Stimulated activated CD8-positive, alpha-beta memory T cell treated with anti-CD3 and anti-CD28 coated beads, Interleukin-2, amount 100 ng/mL, for 48 hours (primary cell): ENCODE results near the gene FSIP1.

Experiments used
- DNase-seq, 2 donors: peaks; one replicate each; pipeline ENCODE4 v3.0.0-alpha.2; 2020; ENCODE audit warnings: low read depth in 2 of 2

Gene FSIP1

DNA sequence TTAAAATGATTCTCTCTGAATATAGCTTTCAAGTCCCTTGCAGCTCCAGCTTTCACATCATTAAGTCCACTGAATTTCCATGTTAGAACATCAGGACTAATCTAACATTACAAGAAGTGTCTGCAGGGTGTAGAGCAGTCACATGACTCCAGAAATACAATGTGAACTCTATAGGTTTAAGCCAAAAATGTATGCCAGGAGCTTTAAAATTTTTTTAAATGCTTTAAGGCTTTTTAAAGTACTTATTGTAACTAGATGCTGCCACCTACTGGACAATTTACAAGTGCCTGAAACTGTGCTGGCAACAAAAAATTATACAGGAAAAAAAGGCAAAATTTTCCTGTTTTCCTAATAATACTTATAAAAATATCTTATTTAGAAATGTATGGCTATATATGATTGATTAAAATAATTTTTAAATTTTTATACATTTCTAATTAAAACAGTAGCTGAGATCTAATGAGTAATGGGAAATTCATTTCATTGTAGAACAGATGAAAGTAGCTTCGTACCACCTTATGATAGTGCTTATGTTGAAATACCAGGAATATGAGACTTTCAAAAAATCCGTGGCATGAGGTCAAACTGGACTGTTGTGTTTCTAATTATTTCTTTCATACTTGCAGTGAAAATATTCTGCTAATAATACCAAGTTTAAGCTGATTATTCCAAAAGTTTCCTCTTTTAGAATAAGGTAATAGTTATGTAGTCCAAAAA is 25.7 kb downstream of the FSIP1 start:
- DNase-seq, result no peak

DNA sequence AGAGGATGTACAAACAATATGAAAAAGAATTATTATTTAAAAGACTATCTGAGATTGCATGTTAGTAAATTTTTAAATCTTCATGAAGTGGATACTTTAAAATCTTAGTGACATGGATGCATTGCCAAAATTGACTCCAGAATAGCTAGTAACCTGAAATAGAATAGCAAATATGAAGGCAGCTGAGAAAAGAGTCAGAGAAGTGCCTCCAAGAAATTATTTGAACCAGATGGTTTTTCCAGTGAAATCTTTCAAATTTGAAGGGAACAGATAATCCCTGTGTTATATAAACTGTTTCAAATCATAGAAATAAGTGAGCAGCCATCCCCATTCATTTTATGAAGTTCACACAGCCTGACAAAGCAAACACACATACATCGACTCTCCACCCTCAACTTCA is 29.6 kb downstream of the FSIP1 start:
- DNase-seq, result no peak

DNA sequence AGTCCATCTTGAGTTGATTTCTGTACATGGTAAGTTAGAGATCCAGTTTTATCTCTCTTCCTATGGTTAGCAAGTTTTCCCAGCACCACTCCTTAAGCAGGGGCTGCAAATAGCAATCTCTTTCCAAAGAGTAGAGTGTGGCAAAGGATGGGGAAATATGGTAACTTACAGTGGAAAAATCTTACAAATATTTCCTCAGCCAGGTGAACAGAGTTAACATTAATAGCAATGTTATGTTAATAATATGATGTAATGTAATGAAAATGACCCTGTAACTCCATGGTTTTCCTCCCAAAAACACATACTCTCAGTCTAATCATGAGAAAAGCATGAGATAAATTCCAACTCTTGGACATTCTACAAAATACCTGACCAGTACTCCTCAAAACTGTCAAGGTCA is 30.4 kb downstream of the FSIP1 start:
- no peak for DNase-seq

DNA sequence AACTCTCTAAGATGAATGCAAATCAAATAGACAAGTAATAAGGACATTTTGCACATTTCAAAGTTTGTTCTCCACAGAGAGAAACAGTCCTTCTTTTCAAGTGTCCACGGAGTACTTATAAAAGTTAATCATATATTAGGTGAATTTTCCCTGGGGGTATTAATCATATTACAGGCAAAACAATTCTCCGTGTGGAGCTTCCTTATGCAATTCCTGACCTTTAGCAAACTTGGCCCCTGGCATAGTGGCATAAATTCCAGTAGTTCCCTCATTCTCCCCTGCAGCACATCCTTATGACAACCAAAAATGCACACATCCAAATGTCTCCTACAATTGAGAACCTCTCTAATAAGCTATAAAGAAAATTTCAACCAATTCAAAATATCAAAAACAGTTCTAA is 34.4 kb downstream of the FSIP1 start:
- no peak for DNase-seq

DNA sequence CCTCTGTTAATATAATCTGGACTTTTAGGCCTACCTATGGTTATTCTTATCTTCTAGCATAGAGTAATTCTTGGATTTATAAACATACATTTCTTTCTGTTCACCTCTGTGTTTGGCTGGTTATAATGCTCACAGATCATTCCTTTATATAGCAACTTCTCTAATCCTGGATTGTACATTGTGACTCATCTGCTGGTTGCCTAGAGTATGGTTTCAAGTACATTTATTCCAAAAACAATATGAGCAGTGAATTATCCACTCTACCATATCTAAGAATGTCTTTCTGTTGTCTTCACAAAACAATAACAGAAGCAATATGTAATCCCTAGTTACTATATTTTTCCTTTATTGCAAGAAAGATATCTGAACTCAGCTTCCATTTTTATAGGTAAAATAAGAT is 35.3 kb downstream of the FSIP1 start:
- no peak for DNase-seq

DNA sequence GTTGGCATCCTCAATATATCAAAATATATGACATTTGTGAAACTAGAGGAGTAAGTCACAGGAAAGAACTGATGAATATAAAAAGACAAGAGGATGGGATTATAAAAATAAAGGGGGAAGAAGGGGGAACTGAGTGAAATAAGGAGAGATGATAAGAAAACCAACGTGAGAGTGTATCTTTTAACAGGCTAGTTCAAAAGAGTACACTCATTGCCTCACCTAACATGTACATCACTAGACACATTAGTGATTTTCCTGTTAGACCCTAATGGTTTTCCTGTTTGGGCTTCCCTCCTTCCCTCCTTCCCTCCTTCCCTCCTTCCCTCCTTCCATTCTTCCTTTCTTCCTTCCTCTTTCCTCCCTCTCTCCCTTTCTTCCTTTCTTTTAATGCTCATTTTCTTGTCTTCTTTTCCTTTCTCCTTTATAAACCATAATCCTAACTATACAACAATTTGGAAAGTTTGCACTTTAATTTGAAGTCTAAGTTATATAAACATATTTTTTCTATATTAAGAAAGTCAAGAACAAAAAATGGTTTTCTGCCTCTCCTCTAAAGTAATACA is 35.8 kb downstream of the FSIP1 start:
- DNase-seq, result no peak

DNA sequence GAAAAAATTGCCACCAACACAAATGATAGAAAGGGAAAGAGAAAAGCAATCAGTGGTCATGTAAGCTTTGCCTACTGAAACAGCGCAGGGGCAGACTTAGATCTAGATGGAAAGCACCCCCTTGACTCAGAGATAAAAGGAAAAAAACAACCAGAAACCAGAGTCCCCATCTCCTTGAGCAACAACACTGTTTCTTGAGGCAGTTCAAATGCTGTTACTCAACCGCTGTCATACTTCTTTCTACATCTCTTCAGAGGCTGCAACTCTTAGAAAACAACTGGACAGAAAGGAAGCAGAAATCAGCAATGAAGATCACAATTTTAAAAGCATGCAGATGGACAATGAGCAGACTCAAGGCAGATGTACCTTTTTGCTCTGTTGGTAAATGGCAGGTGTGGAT is 36.5 kb downstream of the FSIP1 start:
- no peak for DNase-seq

DNA sequence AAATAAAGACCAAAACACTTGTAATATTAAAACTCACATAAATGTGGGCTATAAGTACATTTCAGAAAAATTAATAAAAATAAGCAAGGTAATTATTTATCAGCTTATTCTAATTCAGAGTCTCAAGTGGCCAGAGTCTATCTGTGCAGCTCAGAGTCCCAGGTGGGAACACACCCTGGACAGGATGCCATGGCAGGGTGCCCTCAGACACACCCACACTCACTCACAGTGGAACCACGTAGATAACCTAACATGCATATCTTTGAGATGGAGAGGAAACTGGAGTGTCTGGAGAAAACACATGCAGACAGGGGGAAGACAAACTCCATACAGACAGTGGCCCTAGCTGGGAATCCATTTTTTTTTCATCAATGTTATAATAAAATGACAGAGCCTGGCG is 37.2 kb downstream of the FSIP1 start:
- DNase-seq, result no peak

DNA sequence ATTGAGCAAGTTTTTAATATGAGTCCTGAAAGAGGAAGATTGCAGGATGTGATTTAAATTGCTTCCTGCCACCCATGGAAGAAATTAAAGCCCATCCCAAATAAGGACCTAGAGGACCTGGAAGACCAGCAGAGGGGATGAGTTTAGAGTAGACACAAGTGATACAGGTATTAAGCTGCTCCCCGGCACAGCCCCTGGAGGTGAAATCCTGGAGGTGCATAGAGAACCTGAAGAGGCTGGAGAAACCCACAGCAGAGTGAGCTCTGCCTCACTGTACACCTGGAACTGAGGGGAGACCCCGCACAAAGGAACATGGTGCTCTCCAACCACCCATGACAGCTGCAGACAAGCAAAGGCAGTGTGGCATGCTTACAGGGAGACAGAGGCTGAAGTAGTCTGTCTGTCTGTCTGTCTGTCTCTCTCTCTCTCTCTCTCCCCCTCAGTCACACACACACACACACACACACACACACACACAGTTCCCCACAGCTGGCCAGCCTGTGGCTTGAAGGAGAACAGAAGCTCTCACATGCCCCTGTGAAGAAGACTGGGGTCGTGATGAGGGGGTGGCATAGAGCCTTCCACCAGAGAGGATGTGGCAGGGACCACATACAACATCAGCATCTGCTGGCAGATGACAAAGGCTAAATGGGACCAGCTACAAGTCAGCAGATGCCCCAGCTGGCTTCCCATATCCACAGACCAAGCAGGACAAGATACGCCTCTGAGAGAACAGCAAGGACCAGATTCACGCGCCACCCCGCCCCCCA is 38.1 kb downstream of the FSIP1 start:
- DNase-seq, result no peak

DNA sequence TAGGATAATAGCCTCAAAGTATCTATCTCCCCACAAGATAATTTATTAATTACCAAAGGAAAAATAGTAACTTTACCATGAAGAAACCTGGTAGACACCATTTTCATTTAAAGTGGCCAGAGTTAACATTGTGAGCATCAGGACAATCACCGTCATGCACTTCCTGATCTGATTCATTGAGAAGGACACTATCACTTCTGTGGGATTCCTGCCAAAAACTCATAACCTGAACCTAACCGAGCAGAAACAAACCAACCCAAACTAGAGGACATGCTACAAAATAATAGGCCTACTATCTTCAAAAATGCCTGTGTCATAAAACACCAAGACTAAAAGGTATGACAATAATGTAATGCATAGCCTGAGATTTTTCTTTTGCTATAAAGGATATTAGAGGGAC is 39.0 kb downstream of the FSIP1 start:
- DNase-seq, result no peak

DNA sequence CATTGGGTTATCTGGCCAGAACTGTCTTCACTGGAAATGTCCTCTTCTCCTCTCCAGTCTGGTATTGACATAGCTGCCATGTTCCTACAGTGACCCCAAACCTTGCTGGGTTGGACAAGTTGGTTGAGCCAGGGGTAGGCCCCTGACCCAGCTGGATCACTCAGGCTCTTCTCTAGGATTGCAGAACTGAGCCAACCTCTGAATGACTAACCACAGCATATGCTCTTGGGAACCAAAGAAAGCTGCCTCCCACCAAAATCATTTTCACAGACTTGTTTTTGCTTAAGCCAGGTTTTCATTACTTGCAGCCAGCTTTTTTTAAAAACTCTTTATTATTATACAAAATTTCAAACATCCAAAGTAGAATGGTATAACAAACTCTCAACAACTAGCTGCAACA is 41.4 kb downstream of the FSIP1 start:
- DNase-seq, result no peak

DNA sequence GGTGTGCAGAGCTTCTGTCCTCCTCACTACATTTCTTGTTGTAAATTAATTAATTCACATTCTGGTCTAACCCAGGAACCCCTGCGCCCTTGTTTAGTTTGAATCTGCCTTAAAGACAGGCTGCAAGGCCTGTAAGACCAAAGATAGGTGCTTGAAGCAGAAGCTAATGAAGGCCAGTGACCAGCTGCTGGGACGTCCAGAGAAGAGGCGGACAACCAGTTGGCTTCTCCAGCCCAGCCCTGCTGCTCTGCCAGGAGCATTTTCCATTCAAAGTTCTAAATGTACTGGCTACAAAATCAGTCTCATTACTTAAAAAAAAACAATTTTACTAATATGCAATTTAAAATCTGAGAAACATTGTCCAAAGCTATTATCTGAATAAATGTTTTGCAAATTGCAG is 43.6 kb downstream of the FSIP1 start:
- DNase-seq, result no peak

DNA sequence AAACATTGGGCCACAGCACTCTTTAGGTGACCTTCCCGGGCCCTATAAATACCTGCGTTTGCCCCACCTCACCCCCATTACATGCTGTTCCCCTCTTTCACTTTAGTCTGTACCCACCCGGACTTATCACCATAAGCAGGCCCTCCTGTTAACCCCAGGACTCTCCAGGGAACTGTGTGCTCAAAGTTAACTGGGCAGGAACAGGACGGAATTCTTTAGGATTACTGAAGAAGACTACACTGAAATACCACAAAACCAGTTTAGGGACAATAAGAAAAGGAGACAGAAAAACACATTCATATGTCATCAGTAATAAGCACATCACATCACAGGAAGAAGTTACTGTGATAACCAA is 45.5 kb downstream of the FSIP1 start:
- no peak for DNase-seq

DNA sequence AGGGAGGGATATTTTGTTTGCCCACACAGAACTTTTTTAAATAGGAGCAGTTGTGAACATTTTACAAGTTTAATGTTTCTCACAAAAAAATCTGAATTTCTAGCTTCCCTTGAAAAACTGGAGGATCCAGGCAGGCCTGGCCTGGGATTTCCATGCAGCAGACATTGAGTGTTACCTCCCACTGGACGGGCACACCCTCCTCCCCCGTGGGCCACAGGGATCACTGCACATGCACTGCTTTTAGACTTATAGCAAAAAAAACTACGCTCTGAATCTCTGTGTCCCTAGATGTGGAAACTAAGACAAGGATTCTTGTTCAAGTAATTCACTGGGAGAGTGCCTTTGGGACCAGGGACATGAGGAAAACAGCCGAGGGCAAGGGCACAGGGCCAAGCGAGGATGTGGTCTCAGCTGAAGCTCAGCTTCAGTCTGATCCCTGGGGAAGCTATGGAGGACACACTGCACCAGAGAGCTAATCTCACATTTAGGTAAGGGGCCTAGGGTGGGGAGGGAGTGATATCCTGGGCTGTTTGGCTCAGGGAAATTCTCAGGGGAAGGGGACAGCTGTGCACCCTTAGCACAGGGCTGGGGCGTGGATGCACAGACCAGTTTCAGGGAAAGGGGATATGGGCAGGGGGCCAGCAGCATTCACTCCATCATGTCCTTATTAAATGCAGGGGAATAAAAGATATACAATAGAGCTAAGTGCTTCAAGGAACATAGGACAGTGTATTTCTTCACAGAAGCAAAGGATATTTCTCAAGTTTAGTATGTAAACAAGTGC is 46.0 kb downstream of the FSIP1 start:
- DNase-seq, result no peak

DNA sequence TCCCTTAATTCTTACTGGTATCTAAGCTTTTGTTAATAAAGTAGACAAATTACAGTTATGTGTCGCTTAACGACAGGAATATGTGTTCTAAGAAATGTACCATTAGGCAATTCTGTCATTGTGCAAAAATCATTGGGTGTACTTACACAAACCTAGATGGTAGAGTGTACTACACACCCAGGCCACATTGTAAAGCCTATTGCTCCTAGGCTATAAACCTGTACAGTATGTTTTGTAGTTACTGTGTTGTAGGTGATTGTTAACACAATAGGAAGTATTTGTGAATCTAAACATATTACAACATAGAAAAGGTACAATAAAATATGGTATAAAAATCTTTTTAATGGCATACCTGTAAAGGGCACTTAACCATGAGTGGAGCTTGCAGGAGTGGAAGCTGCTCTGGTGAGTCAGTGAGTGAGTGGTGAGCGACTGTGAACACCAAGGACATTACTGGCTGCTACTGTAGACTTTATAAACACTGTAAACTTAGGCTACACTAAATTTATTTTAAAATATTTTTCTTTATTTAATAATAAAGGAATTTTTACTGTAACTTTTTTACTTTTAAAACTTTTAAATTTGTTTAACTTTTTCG is 47.4 kb downstream of the FSIP1 start:
- no peak for DNase-seq

DNA sequence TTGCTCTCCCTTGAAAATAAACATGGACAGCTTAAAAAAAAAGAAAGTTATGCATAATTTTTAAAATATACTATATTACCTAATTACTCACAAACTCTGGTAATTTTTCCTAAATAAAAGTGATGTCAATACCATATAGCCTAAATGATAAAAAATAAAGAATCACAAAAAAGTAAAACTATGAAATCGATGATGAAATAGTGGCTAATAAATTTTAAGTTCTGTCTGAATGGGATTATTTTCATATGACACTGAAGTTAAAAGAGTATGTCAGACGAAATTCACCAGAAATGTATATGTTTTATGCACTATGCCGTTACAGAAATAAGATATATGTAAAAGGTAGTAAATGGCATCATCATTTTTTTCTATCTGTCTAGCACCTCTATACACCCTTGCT is 51.4 kb downstream of the FSIP1 start:
- DNase-seq, result no peak

DNA sequence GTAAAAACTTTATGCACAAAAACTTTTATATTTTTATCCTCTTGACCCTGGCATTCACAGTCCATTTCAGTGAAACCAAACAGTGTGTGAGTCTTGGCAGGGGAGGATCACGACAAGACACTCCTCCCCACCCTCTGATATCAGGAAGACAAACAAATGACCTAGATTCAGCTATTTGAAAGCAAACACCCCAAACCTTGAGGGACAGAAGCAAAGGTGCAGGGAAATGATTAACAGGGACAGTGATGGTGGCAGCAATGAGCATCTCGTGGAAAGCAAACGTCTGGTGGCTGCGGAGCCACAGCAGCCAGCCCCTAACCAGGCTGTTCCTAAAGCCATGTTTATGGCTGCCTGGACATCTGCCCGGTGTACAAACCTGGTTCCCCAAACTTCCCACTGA is 52.1 kb downstream of the FSIP1 start:
- DNase-seq, result no peak

DNA sequence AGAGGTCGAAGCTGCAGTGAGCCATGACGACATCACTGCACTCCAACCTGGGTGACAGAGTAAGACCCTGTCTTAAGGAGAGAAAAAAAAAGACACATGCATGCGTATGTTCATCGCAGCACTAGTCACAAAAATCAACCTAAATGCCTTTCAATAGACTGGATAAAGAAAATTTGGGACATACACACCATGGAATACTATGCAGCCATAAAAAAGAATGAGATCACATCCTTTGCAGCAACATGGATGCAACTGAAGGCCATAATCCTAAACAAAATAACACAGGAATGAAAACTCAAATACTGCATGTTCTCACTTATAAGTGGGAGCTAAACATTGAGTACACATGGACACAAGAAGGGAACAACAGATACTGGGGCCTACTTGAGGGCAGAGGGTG is 53.1 kb downstream of the FSIP1 start:
- DNase-seq, result no peak

DNA sequence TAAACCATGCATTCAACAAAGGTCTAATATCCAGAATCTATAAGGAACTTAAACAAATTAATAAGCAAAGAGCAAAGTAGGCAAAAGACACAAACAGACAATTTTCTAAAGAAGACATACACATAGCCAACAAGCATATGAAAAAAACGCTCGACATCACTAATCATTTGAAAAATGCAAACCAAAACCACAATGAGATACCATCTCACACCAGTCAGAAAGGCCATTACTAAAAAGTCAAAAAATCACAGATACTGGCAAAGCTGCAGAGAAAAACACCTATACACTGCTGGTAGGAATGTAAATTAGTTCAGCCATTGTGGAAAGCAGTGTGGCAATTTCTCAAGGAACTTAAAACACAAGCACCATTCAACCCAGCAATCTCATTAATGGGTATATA is 53.8 kb downstream of the FSIP1 start:
- DNase-seq, result no peak

DNA sequence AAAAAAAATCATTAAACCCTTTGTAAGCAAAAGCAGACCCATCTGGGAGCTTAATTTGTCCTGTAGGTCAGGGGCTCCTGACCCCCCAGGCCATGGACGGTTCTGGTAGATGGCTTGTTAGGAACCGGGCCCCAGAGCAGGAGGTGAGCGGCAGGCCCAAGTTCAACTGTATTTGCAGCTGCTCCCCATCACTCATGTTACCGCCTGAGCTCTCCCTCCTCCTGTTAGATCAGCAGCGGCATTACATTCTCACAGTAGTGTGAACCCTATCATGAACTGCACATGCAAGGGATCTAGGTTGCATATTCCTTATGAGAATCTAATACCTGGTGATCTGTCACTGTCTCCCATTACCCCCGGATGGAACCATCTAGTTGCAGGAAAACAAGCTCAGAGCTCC is 60.7 kb downstream of the FSIP1 start:
- DNase-seq, result no peak

DNA sequence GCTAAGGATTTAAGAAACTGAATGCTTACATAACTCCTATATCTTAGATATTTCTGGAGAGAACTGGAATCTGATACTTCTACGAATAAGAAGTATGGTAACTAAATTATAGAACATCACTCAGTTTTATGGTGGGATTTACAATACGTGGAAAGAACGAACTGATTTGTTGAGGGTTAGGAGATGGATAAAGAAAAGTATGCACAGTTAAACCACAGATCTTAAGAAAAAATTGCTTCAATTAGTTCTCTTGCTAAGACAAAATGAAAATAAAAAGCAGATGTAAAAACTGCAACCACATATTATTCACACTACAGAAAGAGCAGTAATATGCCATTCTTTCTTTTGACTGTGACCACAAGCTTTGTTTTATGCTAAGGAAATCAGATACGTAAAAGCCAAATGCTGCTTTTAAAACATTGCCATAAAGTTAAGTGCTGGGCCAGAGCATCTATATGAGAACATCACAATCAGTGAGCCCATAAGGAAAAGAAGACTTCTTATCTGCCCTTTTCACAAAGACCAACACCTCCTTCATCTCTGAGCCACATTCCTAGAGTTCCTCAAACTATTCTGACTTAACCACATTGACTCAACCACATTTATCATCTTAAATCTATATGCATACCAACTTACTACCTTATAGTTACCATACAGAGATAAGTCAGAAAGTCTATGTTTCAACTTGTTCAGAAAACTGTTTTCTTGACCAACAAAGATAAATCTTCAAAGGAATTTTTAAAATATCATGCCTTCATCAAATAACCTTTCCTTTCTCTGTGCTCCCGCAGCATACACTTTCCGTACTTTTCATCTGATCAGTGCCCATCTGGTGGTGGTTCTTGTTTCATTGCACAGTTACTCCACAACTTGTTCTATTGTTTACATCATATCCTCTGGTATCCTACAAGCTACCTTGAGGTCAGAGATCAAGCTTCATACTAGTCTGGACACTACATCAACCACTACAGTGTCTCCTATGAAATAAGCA is 61.7 kb downstream of the FSIP1 start:
- DNase-seq, result no peak
